HUES48 (cell line): Measurements from ENCODE around the gene FZD1.

Experiments used
- H3K27ac ChIP-seq: one replicate; pipeline ENCODE4 v1.7.0; 2013; ENCODE audit warnings: low read depth, low read length, inconsistent platforms
- H3K27me3 ChIP-seq: 2 replicates; pipeline ENCODE4 v1.6.1; 2013; ENCODE audit warnings: mild to moderate bottlenecking, low read length; ENCODE audit not compliant: control insufficient read depth, insufficient read depth
- H3K36me3 ChIP-seq: 2 replicates; pipeline ENCODE4 v1.6.1; 2013; ENCODE audit warnings: low read length; ENCODE audit not compliant: control insufficient read depth, insufficient read depth
- H3K4me1 ChIP-seq: 2 replicates; pipeline ENCODE4 v1.6.1; 2013; ENCODE audit warnings: mild to moderate bottlenecking, low read length; ENCODE audit not compliant: control insufficient read depth, insufficient read depth
- H3K4me3 ChIP-seq: 2 replicates; pipeline ENCODE4 v1.5.1; 2013; ENCODE audit warnings: mild to moderate bottlenecking, low read depth, low read length
- H3K9ac ChIP-seq: 2 replicates; pipeline ENCODE4 v1.6.1; 2013; ENCODE audit warnings: mild to moderate bottlenecking, low read depth, low read length, moderate library complexity
- H3K9me3 ChIP-seq: 2 replicates; pipeline ENCODE4 v1.6.1; 2013; ENCODE audit warnings: low read length; ENCODE audit not compliant: control insufficient read depth, insufficient read depth

FZD1 gene

DNA sequence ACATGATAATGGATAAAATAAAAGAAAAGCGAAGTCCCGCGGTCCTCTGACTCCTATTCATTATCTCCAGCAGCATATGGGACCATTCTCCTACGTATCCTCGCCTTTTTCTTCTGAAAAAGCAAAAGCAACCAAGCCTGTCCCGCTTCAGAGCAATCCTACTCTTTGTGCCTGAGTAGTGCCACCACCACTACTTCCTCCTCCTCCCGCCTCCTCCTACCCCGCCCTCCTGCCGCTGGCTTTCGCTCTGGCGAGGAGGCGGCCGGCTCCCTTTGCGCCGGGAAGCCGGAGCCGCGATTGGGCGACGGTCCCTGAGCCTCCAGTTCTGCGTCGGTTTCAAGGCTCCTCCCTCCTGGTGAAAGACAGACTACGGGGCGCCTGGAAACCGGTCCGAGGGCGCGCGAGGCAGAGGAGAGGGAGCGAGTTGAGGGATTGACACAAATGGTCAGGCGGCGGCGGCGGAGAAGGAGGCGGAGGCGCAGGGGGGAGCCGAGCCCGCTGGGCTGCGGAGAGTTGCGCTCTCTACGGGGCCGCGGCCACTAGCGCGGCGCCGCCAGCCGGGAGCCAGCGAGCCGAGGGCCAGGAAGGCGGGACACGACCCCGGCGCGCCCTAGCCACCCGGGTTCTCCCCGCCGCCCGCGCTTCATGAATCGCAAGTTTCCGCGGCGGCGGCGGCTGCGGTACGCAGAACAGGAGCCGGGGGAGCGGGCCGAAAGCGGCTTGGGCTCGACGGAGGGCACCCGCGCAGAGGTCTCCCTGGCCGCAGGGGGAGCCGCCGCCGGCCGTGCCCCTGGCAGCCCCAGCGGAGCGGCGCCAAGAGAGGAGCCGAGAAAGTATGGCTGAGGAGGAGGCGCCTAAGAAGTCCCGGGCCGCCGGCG, at the start of gene FZD1:
Gene FZD1, plus strand, starts transcription at position 388 of the 878 bp plus-strand sequence. Its CDS starts 448 bp downstream, at position 836.
- peaks cover 28% of the 10 kb centered on the region for H3K4me1 ChIP-seq
- H3K9me3 ChIP-seq: no peaks in the 10 kb centered on the region
- H3K27me3 ChIP-seq: peaks cover 92% of the 10 kb centered on the region
- H3K4me3 ChIP-seq: peak within 1 kb of the TSS; percentile 65
- peak within 1 kb of the TSS; percentile 20; the same call in 1 of the 2 replicates for H3K9ac ChIP-seq
- H3K27ac ChIP-seq: peak within 1 kb of the TSS; percentile 54
- H3K36me3 ChIP-seq: no peaks in the 10 kb centered on the region

DNA sequence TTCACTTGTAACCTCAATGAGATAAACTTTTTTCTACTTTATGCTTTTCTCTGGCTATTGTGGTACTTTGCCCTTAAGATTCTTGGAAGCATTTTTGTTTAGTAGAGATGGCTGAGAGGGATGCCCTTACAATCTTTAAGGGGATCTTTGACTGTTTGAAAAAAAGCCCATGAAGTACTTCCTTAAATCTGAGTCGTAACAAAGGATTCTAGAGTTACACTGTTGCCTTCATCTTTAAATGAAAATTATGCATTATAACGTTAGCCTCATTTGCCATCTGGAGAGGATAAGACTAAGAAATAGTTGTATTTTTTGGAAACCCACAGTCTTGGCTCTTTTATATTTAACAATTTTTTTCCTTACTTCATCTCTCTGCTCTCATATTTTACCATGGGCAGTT, 37.8 kb upstream of the FZD1 start:
- Histone ChIP-seq H3K4me3 (no peak overlapping the region), H3K9ac (no peak overlapping the region), H3K27ac (no peak overlapping the region), H3K4me1 (peaks cover 8% of the 10 kb centered on the region), H3K36me3 (no peaks in the 10 kb centered on the region), H3K27me3 (no peaks in the 10 kb centered on the region; the same call in 1 of the 2 replicates), H3K9me3 (no peaks in the 10 kb centered on the region)

DNA sequence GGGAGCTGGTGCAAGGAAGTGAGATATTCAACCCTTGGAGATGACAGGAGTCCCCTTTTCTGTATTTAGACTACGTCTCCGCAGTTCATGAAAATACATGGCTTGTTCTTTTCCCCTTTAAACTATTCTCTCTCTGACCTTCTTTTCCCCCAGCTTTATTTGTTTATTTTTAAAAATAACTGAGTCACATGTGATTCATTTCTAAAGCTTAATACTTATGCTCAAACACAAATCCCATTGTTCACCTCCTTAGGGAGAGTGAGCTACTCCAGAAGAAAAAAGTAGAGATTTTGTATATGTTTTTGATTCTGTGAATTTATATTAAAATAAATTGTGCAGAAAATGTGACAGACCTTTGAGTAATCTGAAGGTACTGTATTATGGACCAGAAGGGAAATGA, 35.9 kb upstream of the FZD1 start:
- peaks cover 8% of the 10 kb centered on the region for H3K4me1 ChIP-seq
- H3K9ac ChIP-seq: no peak overlapping the region
- H3K27me3 ChIP-seq: no peaks in the 10 kb centered on the region; the same call in 1 of the 2 replicates
- no peak overlapping the region for H3K4me3 ChIP-seq
- no peak overlapping the region for H3K27ac ChIP-seq
- H3K9me3 ChIP-seq: no peaks in the 10 kb centered on the region
- H3K36me3 ChIP-seq: no peaks in the 10 kb centered on the region

DNA sequence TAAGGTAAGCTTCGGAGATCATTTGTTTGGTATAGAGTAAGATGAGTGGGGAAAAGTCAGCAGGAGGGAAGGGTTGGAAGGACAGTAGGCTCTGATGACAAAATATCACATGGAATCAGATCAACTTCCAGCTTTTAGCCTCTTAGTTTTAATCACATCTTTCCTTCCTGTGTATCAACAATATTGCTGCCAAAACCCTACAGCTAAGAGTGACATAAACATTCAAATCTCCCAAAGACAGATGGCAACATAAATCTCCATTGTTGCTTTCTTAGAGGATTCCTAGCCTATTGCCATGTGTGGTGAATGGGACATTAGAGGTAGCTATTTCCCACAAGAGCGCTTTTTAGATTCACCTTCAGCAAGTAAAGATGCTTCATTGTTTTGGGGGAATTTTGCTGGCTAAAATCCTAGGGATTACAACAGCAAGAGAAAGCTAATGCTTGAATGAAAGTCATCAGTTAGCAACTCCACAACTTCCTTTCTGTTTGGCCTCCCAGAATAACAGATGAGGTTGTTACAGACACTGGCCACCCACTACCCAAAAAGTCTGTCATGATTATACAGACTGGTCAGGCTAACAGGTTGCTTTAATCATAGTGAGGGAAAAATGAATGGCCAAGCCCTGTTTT, 35.2 kb upstream of the FZD1 start:
- no peaks in the 10 kb centered on the region for H3K9me3 ChIP-seq
- no peak overlapping the region for H3K27ac ChIP-seq
- no peak overlapping the region for H3K9ac ChIP-seq
- peaks cover 8% of the 10 kb centered on the region for H3K4me1 ChIP-seq
- no peak overlapping the region for H3K4me3 ChIP-seq
- no peaks in the 10 kb centered on the region; the same call in 1 of the 2 replicates for H3K27me3 ChIP-seq
- H3K36me3 ChIP-seq: no peaks in the 10 kb centered on the region

DNA sequence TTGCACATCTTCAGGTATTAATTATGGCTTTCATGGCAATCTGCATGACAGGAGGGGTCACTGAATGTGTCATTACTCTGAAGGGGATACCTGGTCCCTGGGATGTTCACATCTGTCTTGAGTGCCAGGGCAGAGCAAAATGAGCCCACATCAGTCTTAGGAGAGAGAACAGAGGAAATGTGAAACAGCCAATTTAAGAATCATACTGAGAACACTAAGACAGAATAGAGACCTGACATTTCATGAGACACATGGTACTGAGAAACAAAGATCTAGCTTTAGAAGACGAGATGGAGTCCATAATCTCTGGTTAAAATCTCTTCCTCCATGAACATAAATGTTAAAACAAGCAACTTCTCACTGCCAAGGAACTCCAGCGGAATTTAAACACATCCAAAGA, 34.1 kb upstream of the FZD1 start:
- Histone ChIP-seq H3K27ac (no peak overlapping the region), H3K4me1 (peaks cover 8% of the 10 kb centered on the region), H3K36me3 (no peaks in the 10 kb centered on the region), H3K27me3 (no peaks in the 10 kb centered on the region; the same call in 1 of the 2 replicates), H3K9me3 (no peaks in the 10 kb centered on the region), H3K4me3 (no peak overlapping the region), H3K9ac (no peak overlapping the region)

DNA sequence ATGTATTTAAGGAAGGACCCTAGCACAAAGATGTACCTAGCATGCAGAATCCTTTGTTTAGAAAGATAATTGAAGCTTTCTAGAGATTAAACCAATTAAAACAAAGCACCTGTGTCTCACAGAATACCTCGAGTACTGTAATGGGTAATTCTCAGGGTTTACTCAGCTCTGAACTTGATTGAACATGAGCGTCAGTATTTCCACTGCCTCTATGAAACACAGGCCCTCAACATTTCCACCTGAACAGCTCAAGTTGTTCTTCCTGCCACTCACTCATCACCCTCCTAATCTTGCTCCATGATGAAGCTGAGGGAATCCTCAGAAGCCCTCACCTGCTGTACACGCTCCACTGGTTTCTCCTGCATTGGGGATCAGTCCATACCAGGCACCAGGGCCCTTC, 33.7 kb upstream of the FZD1 start:
- Histone ChIP-seq H3K36me3 (no peaks in the 10 kb centered on the region), H3K4me3 (no peak overlapping the region), H3K9me3 (no peaks in the 10 kb centered on the region), H3K4me1 (peaks cover 8% of the 10 kb centered on the region), H3K9ac (no peak overlapping the region), H3K27me3 (no peaks in the 10 kb centered on the region; the same call in 1 of the 2 replicates), H3K27ac (no peak overlapping the region)

DNA sequence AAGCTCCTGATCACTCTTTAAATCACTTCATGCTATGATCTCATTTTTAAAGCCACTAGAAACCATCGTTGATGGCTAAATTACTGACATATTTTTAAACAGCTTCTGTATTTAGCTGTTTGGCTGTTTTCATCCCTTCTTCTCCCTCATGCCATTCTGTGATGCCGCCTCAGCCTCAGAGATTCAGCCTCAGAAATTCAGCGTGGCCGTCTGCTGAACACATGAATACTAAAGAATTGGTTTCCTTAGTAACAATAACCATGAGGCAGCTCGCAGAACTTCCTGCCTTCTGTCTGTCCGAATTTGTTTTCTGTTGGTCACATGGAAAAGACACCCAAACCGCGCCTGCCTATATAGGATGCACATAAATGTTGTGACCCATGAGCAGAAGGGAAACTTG, 31.0 kb upstream of the FZD1 start:
- Histone ChIP-seq H3K4me1 (peaks cover 8% of the 10 kb centered on the region), H3K27me3 (no peaks in the 10 kb centered on the region; the same call in 1 of the 2 replicates)

DNA sequence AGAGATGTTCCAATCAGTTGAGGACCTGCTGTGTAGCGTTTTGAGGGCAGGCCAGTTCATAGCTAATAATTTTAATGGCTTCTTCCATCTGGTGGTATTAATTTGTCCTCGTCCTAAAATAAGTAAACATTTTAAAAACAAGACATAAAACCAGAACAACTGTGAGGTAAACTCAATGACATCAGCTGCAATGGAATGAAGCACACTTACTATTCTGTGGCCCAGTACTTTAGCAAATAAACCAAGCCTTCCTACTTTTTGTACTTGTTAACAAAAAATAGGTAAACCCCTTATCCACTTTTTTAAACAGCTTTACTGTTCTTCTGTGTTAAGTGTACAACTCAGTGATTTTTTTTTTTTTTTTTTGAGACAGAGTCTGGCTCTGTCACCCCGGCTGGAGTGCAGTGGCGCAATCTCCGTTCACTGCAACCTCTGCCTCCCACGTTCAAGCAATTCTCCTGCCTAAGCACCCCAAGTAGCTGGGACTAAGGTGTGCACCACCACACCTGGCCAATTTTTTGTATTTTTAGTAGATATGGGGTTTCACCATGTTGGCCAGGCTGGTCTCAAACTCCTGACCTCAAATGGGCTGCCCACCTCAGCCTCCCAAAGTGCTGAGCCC, 28.9 kb upstream of the FZD1 start:
- no peak overlapping the region for H3K9ac ChIP-seq

More for the DNA sequence above, 31.0 kb upstream of the FZD1 start:
- Histone ChIP-seq H3K27ac (no peak overlapping the region), H3K4me3 (no peak overlapping the region), H3K9ac (no peak overlapping the region), H3K9me3 (no peaks in the 10 kb centered on the region), H3K36me3 (no peaks in the 10 kb centered on the region)

DNA sequence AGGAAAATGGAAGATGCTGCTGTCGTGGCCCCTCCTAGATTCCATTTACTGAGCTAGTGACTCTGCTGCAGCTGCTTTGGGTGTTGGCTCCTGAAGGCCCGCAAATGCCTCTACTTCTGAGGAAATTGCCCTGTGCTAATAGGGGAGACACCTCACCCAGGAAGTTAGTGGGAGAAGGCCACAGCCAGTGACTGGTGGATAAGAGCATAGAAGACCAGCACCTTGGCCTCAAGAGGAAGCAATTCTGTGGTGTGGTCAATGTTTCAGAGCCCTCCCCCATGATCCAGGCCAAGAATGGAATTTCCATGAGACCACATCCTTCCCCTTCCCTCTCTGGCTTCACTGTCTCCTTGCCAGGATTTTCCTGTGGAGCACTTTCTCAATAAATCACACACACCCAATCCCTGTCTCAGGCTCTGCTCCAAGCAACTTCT, 25.0 kb upstream of the FZD1 start:
- no peaks in the 10 kb centered on the region for H3K27me3 ChIP-seq
- no peaks in the 10 kb centered on the region for H3K9me3 ChIP-seq
- no peaks in the 10 kb centered on the region for H3K36me3 ChIP-seq
- H3K27ac ChIP-seq: no peak overlapping the region
- H3K4me1 ChIP-seq: no peaks in the 10 kb centered on the region
- H3K4me3 ChIP-seq: no peak overlapping the region
- no peak overlapping the region for H3K9ac ChIP-seq

More for the DNA sequence above, 28.9 kb upstream of the FZD1 start:
- no peak overlapping the region for H3K27ac ChIP-seq
- no peaks in the 10 kb centered on the region for H3K9me3 ChIP-seq
- H3K4me3 ChIP-seq: no peak overlapping the region
- no peaks in the 10 kb centered on the region for H3K36me3 ChIP-seq
- no peaks in the 10 kb centered on the region for H3K4me1 ChIP-seq
- no peaks in the 10 kb centered on the region; the same call in 1 of the 2 replicates for H3K27me3 ChIP-seq

DNA sequence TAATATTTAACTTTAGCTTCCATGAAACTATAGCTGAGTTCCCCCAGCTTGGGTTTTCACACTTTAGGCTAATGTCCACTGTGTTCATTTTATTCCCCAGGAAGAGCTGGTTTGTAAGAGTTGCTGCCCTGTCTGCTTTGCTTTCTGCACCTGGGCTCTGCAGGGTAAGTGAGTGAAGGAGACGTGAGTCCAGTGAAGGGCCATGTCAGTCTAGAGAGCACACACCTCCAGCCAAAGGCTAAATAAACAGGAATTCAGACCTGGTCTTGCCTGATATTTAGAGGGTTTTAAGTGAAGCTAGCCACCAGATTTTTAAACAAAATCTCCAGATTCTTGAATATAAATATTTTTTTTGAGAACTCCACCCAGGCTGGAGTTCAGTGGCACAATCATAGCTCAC, 24.5 kb upstream of the FZD1 start:
- Histone ChIP-seq H3K27me3 (no peaks in the 10 kb centered on the region), H3K36me3 (no peaks in the 10 kb centered on the region), H3K4me1 (no peaks in the 10 kb centered on the region), H3K27ac (no peak overlapping the region), H3K9me3 (no peaks in the 10 kb centered on the region), H3K9ac (no peak overlapping the region), H3K4me3 (no peak overlapping the region)
